Stimulated activated naive CD4-positive, alpha-beta T cell treated with Interleukin-2 at 50 U/mL for 16 hours (primary cell): ENCODE data around the gene TUBB8B.
"Not testable (repeated sequence)": the region's sequence is repeated elsewhere in the genome, so short reads cannot be mapped to it uniquely, and the experiment has no call there.

ENCODE experiments used
- DNase-seq: peaks from one replicate; lab custom pipeline; 2025; lab: John Stamatoyannopoulos, UW

Gene TUBB8B

GRCh38 chr18:49176-49665 is at the start of gene TUBB8B:
TUBB8B (minus strand) TSS chr18:49615; CDS start chr18:49557, 58 bp downstream.
- not testable (repeated sequence) for DNase-seq

DNA sequence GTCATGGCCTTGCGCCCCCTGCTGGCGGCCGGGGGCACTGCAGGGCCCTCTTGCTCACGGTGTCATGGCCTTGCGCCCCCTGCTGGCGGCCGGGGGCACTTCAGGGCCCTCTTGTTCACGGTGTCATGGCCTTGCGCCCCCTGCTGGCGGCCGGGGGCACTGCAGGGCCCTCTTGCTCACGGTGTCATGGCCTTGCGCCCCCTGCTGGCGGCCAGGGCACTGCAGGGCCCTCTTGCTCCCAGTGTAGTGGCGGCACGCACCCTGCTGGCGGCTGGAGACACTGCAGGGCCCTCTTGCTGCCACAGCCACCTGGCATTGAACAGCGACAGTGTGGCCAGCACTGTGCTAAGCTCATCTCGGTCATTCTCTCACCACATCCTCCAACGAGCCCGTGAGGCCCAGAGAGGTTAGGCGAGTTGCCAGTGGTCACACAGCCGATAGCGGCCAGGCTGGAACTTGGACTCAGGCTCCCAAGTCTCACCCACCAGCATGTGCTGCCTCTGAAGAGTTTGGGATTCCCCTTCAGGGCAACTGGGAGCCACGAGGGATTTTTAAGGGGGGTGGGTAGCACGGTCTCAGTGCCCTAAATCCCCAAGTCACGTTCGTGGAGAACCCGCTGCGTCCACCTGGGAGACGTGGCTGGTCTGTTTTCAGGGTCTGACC is 48.0 kb upstream of the TUBB8B start:
- DNase-seq = not testable (repeated sequence)

DNA sequence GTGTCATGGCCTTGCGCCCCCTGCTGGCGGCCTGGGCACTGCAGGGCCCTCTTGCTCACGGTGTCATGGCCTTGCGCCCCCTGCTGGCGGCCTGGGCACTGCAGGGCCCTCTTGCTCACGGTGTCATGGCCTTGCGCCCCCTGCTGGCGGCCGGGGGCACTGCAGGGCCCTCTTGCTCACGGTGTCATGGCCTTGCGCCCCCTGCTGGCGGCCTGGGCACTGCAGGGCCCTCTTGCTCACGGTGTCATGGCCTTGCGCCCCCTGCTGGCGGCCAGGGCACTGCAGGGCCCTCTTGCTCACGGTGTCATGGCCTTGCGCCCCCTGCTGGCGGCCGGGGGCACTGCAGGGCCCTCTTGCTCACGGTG is 47.3 kb upstream of the TUBB8B start:
- not testable (repeated sequence) for DNase-seq

- not testable (repeated sequence) for DNase-seq
These were observed 46.8 kb upstream of the TUBB8B start for GRCh38 chr18:96101-96766.

- DNase-seq = not testable (repeated sequence)
These were observed 46.2 kb upstream of the TUBB8B start for GRCh38 chr18:95580-95979.

GRCh38 chr18:93897-94408 is 44.5 kb upstream of the TUBB8B start:
- DNase-seq = not testable (repeated sequence)

GRCh38 chr18:91561-91960 is 42.1 kb upstream of the TUBB8B start:
- not testable (repeated sequence) for DNase-seq

GRCh38 chr18:90396-91193 is 41.2 kb upstream of the TUBB8B start:
- not testable (repeated sequence) for DNase-seq

DNA sequence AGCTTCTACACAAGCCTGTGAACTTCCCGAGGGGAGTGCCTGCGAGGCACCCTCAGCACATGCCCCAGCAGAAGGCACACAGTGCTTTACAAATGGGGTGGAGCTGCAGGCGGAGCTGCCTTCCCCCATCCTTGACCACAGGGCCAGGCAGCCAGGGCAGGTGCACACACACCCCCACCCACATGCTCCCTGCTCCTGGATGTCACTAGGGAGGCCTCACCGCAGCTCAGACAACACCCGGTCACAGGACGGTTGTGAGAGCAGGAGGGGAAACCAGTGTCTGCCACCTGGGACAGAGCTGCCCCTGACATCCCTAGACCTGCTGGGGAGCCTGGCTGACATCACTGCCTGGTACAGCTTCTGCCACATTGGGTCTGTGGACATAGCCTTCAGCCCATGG is 39.7 kb upstream of the TUBB8B start:
- not testable (repeated sequence) for DNase-seq

DNA sequence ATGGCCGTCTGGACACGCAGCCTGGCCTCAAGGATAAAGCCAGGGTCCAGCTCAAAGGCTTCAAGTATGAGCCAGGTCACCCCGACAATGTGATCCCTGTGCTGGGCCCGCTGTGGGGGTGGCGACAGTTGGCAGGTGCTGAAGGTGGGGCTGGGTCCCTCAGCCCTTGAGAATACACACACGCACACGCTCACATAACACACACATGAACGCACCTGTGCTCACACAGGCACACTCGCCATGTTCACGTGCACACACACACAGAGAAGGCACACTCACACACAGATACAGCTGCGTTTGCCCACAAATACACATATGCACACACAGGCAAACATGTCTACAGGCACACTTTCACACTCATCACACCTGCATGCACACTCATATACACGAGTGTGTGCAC is 35.4 kb upstream of the TUBB8B start:
- not testable (repeated sequence) for DNase-seq

DNA sequence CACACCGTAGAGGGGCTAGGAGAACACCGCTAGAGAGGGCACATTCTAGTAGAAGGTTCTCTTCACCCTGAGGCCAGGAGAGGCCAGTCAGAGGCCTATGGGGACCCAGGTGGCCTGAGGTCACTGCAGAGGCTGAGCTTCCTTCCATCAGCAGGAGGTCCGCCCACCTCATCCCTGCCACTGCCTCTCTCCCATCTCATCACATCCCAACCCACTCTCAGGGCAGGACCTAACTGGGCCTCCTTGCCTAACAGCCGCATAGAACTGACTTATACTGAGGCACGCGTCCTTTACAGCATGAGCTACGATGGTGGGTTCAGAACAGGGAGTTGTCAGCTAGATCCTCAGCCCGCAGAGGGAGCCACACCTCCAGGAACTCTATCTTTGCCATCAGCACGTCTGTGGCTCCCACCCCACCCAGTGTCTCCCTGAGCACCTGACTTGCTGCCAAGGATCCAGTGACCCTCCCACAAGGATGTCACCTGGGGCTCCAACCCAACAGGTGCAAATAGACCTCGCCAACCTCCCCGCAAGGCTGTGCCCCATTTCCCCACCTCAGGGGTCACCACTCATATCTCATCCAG is 33.3 kb upstream of the TUBB8B start:
- DNase-seq = not testable (repeated sequence)

DNA sequence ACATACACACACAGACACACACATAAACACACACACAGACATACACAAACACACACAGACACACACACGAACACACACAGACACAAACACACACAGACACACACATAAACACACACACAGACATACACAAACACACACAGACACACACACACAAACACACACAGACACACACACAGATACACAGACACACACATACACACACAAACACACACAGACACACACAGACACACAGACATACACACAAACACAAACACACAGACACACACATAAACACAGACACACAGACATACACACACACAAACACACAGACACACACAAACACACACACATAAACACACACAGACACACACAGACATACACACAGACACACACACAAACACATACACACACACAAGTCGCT is 31.5 kb upstream of the TUBB8B start:
- DNase-seq = not testable (repeated sequence)

DNA sequence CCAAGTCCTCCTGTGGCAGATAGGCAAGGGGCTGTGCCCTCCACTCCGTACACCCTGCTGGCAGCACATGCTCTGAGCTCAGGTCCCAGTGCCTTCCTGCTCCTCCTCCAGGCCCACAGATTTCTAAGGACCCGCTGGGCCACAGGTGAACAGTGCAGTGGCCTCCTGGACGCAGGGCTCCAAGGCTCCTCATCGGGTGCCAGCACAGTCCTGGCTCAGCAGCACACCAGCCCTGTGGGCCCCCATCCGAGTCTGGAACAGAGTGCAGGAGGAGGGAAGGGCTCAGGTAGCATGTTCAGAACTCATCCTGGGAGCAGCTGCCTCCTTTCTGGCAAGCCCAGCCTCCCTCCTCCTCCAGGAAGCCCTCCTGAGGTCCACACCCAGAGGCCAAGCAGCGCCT is 30.8 kb upstream of the TUBB8B start:
- DNase-seq = not testable (repeated sequence)

DNA sequence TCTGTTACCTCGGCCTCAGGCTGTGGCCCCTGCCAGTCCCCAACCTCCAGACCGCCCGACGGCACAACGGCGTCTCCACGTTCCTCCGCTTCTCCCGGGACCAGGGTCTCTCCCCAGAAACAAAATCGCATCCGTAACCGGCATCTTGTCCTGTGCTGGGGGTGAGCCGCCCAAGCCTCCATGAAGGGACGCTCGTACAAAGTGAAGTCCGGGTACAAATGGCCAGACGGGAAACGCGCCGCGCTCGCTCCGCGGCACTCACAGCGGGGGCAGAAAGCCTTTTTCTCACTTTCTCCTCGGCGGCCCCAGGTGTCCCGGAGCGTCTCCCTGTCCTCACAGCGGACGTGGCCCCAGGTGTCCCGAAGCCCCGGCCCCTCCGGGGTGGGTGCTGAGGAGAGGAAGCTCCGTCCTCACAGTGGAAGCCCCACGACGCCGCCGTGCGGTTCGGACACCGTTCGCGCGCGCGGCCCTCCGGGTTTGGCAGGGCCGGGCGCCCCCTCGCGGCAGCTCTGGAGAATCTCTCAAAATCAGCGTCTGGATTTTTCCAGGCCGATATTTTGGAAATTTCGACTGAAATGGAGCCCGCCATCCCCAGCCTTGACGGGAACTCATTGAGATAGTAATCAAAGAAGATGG is 26.2 kb upstream of the TUBB8B start:
- not testable (repeated sequence) for DNase-seq

- DNase-seq = not testable (repeated sequence)
These were observed 23.9 kb upstream of the TUBB8B start for GRCh38 chr18:73181-73777.

- not testable (repeated sequence) for DNase-seq
These were observed 18.3 kb upstream of the TUBB8B start for GRCh38 chr18:67701-68100.

- not testable (repeated sequence) for DNase-seq
These were observed 14.9 kb upstream of the TUBB8B start for GRCh38 chr18:64279-64678.

GRCh38 chr18:63656-64055 is 14.2 kb upstream of the TUBB8B start:
- not testable (repeated sequence) for DNase-seq

- DNase-seq = not testable (repeated sequence)
These were observed 5.0 kb upstream of the TUBB8B start for GRCh38 chr18:54388-54787.

DNA sequence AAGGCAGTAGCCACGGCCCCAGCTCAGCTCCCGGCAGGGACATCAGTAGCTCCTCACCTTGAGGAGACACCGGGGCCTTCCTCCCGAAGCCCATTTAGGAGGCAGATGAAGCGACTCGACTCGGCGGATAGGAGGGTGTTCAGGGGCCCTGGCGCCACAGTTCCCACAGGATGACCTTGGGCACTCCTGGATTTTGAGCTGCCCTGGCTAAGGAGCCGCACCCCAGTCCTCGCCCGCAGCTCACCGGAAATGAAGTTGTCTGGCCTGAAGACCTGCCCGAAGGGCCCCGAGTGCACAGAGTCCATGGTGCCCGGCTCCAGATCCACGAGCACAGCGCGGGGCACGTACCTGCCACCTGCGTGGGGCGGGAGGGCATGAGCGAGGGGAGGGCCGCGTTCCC is 719 bp downstream of the TUBB8B start:
- DNase-seq = not testable (repeated sequence)

DNA sequence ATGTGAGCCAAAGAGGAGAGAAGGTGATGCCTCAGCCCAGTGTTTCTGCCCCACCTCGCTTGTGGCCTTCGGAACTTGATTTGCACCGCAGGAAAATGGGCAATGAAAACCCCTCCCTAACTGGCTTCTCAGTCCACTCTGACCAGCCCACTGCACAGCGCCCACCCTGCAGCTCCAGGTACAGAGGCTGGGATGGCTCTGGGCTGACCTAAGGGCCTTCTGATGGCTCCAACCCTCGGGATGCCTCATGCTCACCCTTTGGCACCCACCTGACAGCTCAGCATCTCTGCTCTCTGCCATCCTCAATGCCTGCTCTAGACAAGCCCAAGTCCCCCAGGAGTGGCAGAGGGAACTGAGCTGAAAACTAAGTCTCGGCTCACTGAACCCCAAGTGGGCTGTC is 36.2 kb downstream of the TUBB8B start:
- DNase-seq = not testable (repeated sequence)
